COLO668 (cell line): ENCODE results near the gene CRTAC1.
"Not testable (repeated sequence)": the region's sequence is repeated elsewhere in the genome, so short reads cannot be mapped to it uniquely, and the experiment has no call there.

ENCODE experiments used
- DNase-seq: peaks from one replicate; lab custom pipeline; 2025; ENCODE audit not compliant: unreplicated experiment; lab: John Stamatoyannopoulos, UW

Gene CRTAC1

GRCh38 chr10:97843972-97844371, 186.4 kb downstream of the CRTAC1 start:
- DNase-seq, result not testable (repeated sequence)

- DNase-seq, result peak; percentile 67
Observed at GRCh38 chr10:97843281-97843671, 187.1 kb downstream of the CRTAC1 start.

- DNase-seq, result peak; percentile 10
Observed at GRCh38 chr10:97842656-97843280, 187.7 kb downstream of the CRTAC1 start.

- not testable (repeated sequence) for DNase-seq
Observed at GRCh38 chr10:97842114-97842513, 188.3 kb downstream of the CRTAC1 start.

- DNase-seq, result not testable (repeated sequence)
Observed at GRCh38 chr10:97841166-97841565, 189.3 kb downstream of the CRTAC1 start.

GRCh38 chr10:97838091-97838490, 192.3 kb downstream of the CRTAC1 start:
- DNase-seq, result no peak

- no peak for DNase-seq
Observed at GRCh38 chr10:97836446-97836845, 194.0 kb downstream of the CRTAC1 start.

GRCh38 chr10:97831259-97831658, 199.2 kb downstream of the CRTAC1 start:
- no peak for DNase-seq

GRCh38 chr10:97830064-97830463, 200.4 kb downstream of the CRTAC1 start:
- peak; percentile 17 for DNase-seq

- no peak for DNase-seq
Observed at GRCh38 chr10:97828721-97829120, 201.7 kb downstream of the CRTAC1 start.

GRCh38 chr10:97827702-97828291, 202.6 kb downstream of the CRTAC1 start:
- DNase-seq, result no peak

GRCh38 chr10:97826892-97827291, 203.5 kb downstream of the CRTAC1 start:
- no peak for DNase-seq

GRCh38 chr10:97825020-97825760, 205.2 kb downstream of the CRTAC1 start:
- DNase-seq, result no peak

GRCh38 chr10:97823734-97824133, 206.7 kb downstream of the CRTAC1 start:
- DNase-seq, result no peak

- DNase-seq, result no peak
Observed at GRCh38 chr10:97822261-97822687, 208.1 kb downstream of the CRTAC1 start.

- no peak for DNase-seq
Observed at GRCh38 chr10:97821308-97822038, 208.9 kb downstream of the CRTAC1 start.

- no peak for DNase-seq
Observed at GRCh38 chr10:97820096-97820704, 210.2 kb downstream of the CRTAC1 start.

GRCh38 chr10:97818572-97818971, 211.8 kb downstream of the CRTAC1 start:
- no peak for DNase-seq

GRCh38 chr10:97816609-97817008, 213.8 kb downstream of the CRTAC1 start:
- no peak for DNase-seq
